G401 (cell line): Measurements from ENCODE around the gene FBXO28. TPM values are rescaled to one million over a fixed set of nuclear protein-coding genes. Genes with fewer than 3 reads are reported as not detected.

Experiments
- DNase-seq: peaks from one replicate; pipeline ENCODE4 v3.0.0-alpha.2; 2015; ENCODE audit warnings: low spot score
- in situ Hi-C: cut with HindIII; loops from 2 replicates; pipeline ENCODE4 v1.10.0; 2016; ENCODE audit warnings: low sequenced_read_pairs, mixed read lengths
- total RNA-seq: library from RNA; depleted of rRNA; stranded (reverse); fragments of >200 nt; shearing (Covaris generic); gene quantifications from 2 replicates; pipeline ENCODE4 v1.2.3, GENCODE V29; 2014

Gene FBXO28
- total RNA-seq, 1 experiment from 2014 or later = 98.4 TPM

DNA sequence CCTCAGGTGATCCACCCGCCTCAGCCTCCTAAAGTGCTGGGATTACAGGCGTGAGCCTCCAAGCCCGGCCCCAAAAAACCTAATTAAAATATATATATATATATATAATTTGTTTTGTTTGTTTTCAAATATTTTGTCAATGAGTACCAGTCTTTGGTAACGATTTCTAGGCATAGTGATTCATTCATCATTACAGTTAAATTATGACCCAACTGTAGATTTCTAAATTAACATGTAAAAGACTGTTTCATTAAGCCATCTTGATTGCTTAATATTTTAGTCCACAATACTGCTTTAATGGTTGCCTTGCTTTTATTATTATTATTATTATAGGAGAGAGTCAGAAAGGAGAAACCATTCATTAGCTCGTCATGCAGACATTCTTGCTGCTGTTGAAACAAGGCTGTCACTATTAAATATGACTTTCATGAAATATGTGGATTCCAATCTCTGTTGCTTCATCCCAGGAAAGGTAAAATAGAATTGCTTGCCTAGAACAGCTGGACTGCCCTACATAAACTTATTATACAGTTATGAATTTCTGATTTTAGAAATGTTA, 19.9 kb downstream of the FBXO28 start:
- in situ Hi-C loops = no loop called here
- no peak for DNase-seq

DNA sequence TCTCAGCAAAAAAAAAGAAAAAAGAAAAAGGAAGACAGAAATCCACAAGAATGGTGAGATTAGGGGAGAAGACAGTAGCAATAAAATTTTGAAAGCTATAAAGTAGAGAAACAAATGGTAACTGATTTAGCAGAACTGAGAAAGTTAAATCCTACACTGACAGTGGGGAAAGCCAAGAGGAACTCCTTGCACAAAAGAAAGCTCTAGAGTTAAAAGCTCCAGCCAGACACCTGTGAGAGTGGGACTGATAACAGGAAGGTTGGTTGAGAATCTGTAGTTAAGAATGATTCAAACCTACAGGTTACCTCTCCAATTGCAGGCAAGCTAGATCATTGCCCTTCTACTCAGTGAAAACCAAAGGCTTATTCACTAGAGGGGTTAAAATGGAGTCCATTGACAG, 23.6 kb downstream of the FBXO28 start:
- in situ Hi-C loops = no loop called here
- DNase-seq = no peak

DNA sequence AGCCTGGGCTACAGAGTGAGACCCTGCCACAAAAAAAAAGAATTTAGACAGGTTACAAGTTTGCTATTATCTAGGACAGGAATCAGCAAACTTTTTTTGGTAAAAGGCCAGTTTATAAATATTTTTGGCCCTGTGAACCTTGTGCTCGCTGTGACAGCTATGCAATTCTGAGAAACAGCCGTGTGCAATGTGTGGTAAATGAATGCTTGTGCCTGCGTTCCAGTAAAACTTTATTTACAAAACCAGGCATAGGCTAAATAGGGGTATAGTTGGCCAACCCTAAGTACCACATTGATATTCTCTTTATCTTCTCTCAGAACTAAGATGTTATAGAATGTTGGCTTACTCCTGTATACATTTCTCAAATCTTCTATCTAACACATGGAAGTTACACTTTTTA, 24.3 kb downstream of the FBXO28 start:
- DNase-seq = no peak
- in situ Hi-C loops = no loop called here

DNA sequence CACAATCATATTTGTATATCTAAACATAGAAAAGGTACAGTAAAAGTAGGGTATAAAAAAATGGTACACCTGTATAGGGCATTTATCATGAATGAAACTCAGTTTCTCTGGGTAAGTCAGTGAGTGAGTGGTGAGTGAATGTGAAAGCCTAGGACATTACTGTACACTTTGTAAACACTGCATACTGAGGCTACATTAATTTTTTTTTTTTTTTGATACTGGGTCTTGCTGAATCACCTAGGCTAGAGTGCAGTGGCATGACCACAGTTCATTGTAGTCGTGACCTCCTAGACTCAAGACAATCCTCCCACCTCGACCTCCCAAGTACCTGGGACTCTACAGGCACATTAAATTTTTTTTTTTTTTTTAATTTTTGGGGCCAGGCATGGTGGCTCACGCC, 27.8 kb downstream of the FBXO28 start:
- no peak for DNase-seq
- in situ Hi-C loops = no loop called here

DNA sequence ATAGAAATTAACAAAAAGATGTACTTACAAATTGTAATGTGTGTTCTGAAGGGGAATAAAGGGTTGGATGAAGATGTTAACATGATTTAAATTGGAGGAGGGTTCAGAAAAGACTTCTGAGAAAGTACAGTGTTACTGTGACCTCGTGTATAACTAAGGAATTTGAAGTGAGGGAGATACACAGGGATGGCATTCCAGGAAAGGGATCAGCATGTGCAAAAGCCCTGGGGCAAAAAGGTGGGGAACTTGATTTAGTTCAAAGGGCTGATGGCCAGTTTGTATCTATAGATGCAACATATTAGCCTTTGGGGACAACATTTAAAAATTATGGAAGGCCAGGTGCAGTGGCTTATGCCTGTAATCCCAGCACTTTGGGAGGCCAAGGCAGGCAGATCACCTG, 35.8 kb downstream of the FBXO28 start:
- in situ Hi-C loops = no loop called here
- no peak for DNase-seq

DNA sequence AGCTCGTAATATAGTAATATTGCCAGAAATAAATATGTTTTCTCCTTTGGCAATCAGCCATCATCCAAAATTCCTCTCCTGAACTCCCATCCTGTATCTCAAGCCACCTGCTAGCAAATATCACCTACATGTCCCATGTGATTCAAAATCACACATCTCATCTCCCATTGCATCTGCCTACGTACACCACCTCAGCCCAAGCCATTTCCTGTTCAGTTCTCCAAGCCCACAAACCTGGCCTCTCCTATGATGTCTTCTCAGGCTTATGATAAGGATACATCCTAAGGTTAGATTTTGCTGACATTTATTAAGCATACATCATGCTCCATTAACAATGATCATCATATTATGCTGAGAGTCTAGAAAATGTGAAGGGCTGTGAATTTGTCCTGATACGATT, 37.2 kb downstream of the FBXO28 start:
- no peak for DNase-seq
- in situ Hi-C loops = no loop called here

DNA sequence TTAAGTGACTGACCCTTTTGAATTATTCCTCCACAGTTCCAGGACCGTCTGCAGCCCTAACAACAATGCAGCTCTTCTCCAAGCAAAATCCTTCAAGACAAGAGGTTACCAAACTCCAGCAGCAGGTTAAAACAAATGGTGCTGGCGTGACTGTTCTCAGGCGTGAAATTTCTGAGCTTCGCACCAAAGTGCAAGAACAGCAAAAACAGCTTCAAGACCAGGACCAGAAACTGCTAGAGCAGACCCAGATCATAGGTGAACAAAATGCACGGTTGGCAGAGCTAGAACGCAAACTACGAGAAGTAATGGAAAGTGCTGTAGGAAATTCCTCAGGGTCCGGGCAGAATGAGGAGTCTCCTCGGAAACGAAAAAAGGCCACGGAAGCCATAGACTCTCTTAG, 43.4 kb downstream of the FBXO28 start:
- no peak for DNase-seq
- in situ Hi-C loops = no loop called here

DNA sequence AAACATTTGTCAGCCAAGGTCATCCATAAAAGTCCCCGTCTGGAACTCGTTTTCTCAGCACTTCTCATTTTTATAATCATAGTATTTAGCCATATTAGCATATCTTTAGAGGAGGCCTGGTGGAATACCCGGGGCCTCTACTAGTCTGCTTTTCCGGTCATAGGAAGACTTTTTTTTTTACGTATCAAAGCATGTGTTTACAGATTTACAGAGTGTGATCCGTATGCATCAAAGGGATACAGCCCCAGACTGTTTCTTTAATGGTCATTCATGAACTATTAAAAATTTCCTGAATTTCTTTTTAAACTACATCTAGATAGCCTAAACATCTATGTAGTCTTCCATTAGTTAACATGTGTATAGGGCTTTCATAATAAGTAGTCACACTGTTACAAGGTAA, 45.6 kb downstream of the FBXO28 start:
- no peak for DNase-seq
- in situ Hi-C loops = no loop called here

DNA sequence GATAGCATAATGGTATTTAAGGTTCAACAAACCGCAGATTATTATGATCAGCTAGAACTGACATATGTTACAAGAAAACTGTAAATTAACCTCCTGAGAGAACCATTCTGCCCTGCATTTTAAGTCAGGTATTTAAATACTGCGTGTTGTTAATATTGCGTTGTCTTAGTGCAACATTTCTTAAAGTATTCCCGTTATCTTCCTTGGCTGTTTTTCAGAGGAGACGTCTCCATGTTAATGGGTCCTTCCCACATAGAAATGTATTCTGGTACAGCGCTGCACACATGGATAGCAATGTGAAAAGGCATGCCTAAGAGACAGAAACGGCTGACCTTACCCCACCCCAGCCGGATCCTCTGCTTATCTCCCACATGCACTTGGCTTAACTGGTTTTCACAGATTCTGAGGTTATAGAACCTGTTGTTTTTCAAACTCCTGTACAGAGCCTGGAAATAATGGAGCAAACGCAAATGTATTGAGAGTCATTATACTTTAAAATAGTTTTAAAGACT, 46.3 kb downstream of the FBXO28 start:
- in situ Hi-C loops = no loop called here

DNA sequence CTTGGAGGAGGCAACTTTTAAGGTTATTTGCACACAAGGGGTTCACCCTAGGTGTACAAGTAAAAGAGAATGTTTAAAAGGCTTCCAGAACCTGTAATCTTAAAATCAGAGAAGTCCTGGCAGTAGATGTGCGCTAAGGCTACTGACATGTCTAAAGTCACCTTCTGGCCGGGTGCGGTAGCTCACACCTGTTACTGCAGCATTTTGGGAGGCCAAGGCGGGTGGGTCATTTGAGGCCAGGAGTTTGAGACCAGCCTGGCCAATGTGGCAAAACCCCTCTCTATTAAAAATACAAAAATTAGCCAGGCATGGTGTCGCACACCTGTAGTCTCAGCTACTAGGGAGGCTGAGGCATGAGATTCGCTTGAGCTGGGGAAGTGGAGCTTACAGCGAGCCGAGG, 48.9 kb downstream of the FBXO28 start:
- DNase-seq = no peak
- in situ Hi-C loops = no loop called here

More for the DNA sequence above, 46.3 kb downstream of the FBXO28 start:
- no peak for DNase-seq

DNA sequence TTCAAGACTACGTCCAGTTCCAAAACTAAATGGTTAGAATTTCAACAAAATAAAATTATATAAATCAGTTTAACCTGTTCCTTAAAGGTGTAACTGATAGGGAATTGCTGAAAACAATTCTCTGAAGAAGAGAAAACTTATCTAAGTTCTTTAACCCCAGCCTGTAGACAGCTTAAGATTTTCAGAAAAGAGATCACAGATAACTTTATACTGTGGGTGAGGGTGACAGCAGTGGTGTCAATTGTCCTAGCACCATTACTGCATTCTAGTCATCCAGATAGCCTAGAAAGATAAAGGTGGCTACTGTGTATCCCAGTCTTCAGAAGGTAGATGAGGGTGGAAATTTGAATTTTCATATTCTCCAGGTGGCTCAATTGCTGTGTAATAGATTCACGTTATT, 49.4 kb downstream of the FBXO28 start:
- in situ Hi-C loops = no loop called here
- DNase-seq = no peak

DNA sequence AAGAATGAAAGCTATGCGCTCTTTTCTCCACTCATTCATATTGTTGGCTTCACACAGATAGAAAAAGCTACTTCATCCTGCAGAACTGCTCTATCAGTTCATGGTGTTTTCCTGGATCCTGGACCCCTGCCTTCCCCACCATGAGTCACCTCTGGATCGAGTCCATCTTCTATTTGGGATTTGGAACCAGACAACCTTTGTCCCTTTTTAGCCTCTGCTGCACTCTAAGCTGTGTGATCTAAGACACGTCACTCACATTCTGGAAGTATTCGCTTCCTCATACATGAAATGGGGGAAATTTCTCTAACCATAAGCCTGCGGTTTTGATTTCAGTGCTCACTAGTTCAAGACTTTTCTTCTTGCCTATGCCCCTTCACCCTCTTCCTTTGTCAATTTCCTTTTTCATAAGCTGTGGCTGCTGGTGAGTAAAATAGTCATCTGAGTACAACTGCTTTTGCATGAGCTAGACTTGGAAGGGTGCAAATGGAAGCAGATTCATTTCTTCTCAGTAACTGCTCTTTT, 55.0 kb downstream of the FBXO28 start:
- no peak for DNase-seq
- in situ Hi-C loops = no loop called here

DNA sequence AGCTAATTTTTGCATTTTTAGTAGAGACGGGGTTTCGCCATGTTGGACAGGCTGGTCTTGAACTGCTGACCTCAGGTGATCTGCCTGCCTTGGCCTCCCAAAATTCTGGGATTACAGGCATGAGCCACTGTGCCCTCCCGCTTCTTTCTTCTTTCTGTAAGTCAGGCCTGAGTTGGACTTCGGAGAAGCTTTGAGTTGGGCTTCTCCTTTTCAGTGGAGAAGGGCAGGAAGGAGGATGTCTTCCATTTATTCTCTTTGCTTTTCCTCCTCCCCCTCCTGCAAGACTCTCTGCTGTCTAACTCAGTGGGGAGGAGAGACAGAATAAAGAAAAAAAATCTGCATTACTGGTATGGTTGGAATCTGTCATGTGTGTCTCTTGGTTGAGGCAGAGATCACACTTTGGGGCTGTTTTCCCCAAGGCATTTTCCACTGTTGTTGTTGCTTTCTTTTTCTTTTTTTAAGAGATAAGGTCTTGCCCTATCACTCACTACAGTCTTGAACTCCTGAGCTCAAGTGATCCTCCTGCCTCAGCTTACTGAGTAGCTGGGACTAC, 55.9 kb downstream of the FBXO28 start:
- DNase-seq = no peak
- in situ Hi-C loops = no loop called here

DNA sequence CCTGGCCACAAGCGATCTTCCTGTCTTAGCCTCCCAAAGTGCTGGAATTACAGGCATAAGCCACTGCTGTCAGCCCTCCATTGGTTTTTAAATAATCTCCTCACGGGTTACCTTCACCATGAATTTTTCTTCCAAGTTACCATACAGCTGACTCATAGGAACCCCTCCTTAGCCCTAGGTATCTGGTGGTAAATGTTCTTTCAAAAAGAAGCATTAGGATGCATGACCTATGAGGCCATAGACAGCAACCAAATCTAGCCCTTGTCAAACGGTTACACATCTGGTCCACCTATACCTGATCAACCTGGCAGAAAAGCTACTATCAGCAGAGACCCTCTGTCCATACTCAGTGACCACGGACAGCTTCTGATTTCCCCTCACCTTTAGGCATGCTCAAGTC, 56.4 kb downstream of the FBXO28 start:
- in situ Hi-C loops = no loop called here
- DNase-seq = no peak

DNA sequence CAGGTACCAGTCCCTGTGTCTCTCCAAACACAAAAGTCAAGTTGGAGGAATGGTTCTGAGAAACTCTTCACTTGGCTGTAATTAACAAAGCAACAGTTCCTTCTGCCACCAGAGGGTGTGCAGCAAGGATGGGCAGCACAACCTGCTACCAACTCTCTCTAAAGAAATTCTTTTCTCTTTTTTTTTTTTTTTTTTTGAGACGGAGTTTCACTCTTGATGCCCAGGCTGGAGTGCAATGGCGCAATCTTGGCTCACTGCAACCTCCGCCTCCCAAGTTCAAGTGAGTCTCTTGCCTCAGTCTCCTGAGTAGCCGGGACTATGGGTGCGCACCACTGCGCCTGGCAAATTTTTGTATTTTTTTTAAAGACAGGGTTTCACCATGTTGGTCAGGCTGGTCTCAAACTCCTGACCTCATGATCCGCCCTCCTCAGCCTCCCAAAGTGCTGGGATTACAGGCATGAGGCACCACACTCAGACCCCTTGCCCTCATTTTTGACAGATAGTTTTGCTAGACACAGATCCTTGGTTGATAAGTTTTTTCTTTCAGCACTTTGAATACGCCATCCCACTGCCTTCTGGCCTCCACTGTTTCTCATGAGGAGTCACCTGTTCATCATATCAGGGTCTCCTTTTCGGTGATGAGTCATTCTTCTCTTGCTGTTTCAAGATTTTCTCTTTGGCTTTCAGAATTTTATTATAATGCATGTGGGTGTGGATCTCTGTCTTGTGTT, 57.0 kb downstream of the FBXO28 start:
- peak; percentile 27 for DNase-seq
- in situ Hi-C loops = no loop called here

DNA sequence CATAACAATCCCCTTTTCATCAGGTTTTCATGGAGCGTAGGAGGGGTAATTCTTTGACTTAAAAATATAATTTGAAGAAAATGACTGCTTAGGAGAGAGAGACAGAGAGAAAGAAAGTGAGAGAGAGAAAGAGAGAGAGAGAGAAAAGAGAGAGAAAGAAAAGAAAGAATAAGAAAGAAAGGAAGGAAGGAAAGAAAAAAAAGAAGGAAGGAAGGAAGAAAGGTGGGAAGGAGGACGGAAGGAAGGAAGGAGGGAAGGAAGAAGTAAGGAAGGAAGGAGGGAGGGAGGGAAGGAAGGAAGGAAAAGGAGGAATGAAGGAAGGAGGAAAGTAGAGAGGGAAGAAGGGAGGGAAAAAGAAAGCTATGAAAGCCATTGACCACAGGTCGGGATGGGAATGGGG, 58.3 kb downstream of the FBXO28 start:
- in situ Hi-C loops = no loop called here
- no peak for DNase-seq

DNA sequence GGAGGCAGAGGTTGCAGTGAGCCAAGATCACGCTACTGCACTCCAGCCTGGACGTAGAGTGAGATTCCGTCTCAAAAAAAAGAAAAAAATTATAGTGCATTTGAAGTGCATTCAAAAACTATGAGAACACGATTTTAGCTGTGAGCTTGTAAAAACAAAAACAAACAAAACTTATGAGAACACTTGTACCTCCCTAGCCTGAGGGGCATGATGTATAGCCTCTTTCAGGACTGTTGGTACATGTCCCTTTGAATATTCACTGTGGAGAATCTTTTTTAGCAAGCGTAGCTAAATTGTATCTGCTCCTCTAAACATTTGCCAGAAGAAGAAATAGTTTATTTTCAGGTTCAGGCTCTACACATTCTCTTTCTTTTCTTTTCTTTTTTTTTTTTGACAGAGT, 59.6 kb downstream of the FBXO28 start:
- no peak for DNase-seq
- in situ Hi-C loops = no loop called here

DNA sequence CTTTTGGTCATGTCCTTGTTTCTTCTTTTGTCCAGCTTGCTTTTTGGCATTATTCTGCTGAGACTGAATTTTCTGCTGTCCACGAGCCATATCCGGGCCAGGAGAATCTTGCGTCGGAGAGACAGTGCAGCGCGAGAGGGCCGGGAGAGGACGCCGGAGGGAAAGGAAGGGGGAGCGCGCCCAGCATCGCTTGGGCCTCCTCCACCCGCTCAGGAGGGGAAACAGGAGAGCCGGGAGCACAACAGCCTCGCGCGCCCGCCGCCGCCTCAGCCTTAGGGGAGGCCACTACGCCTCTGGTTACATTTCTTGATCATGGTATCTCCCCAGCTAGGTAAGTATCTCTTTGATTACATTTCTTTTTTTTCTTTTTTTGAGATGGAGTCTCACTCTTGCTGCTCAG, 61.7 kb downstream of the FBXO28 start:
- in situ Hi-C loops = no loop called here
- peak; percentile 66 for DNase-seq

DNA sequence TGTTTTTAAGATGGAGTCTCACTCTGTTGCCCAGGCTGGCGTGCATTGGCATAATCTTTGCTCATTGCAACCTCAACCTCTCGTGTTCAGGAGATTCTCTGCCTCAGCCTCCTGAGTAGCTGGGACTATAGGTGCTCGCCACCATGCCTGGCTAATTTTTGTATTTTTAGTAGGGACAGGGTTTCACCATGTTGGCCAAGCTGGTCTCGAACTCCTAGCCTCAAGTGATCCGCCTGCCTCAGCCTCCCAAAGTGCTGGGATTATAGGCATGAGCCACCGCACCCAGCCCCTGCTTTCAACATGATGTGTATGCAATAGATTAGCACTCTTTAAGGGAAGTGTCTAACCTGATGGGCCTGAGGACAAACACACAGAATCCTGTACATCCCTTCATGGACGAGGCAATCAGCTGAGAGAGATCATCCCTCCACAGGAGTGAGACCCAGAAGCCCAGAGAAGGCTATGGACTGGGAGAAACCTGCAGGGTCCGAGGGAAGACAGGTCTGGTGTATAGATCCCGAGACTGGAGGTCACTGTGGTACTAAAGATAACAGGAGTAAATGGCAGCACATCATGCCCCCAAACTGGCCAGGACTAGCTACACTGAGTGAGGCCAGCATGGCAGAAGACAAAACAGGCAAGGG, 63.6 kb downstream of the FBXO28 start:
- in situ Hi-C loops = no loop called here

DNA sequence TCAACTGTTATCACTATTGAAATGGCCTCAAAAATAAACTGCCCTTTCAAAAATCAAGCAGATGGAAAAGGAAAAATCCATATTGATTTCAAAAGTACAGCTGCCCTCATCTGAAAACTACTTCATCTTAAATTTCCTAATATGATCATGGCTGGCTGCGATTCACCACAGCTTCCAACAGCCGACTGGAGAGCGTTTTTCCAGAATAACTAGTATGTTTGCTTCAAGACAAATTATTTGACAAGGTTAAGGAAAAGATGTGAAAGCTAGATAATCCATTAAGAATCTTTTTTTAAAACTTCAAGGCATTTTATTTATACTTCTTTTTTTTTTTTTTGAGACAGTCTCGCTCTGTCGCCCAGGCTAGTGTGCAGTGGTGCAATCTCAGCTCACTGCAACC, 65.0 kb downstream of the FBXO28 start:
- in situ Hi-C loops = no loop called here
- no peak for DNase-seq

More for the DNA sequence above, 63.6 kb downstream of the FBXO28 start:
- DNase-seq = no peak
